GM13977 (cell line): ENCODE measurements around the gene INPP5D.

Source experiments
- DNase-seq: peaks from one replicate; pipeline ENCODE4 v3.0.0; 2012; ENCODE audit warnings: low spot score
- CTCF ChIP-seq: IDR thresholded peaks from 2 replicates; pipeline ENCODE4 v1.5.1; 2012; ENCODE audit warnings: mild to moderate bottlenecking, control low read depth; ENCODE audit not compliant: insufficient read depth; ENCODE audit errors: extremely low read depth, missing control alignments
- in situ Hi-C: fragments of 300-500 bp; cut with MboI; formaldehyde crosslinking; loops from one replicate; pipeline ENCODE4 v1.12.0; 2022; ENCODE audit warnings: low sequenced_read_pairs, low pct_unique_long_range_greater_than_20kb, mixed read lengths, inconsistent platforms; ENCODE audit not compliant: unreplicated experiment

The INPP5D gene

GRCh38 chr2:233032551-233033320 lies 27.4 kb upstream of the INPP5D start, which contains the start of gene NEU2:
Gene NEU2, plus strand, starts transcription at chr2:233032672. Its CDS starts 0 bp downstream, at chr2:233032672.
- TF ChIP-seq CTCF: no peak
- in situ Hi-C loops: loop anchor here (25.0 kb wide), 1 partner anchor 170 kb away; the partner anchor contains the start of gene SNORC
- DNase-seq: no peak

- TF ChIP-seq CTCF: no peak
- in situ Hi-C loops: loop anchor here (25.0 kb wide), 1 partner anchor 171 kb away; the partner anchor contains the start of gene SNORC
- DNase-seq: no peak
Observed at GRCh38 chr2:233033672-233034071, 26.5 kb upstream of the INPP5D start.

- in situ Hi-C loops: loop anchor here (25.0 kb wide), 1 partner anchor 172 kb away; the partner anchor contains the start of gene SNORC
- DNase-seq: no peak
- TF ChIP-seq CTCF: no peak
Observed at GRCh38 chr2:233034091-233034882, 25.9 kb upstream of the INPP5D start.

- in situ Hi-C loops: loop anchor here (25.0 kb wide), 1 partner anchor 173 kb away; the partner anchor contains the start of gene SNORC
- no peak for DNase-seq
- TF ChIP-seq CTCF: no peak
Observed at GRCh38 chr2:233035426-233036161, 24.5 kb upstream of the INPP5D start.

GRCh38 chr2:233036162-233036838 lies 23.8 kb upstream of the INPP5D start:
- in situ Hi-C loops: loop anchor here (25.0 kb wide), 1 partner anchor 174 kb away; the partner anchor contains the start of gene SNORC
- no peak for DNase-seq
- TF ChIP-seq CTCF: no peak

- no peak for DNase-seq
- in situ Hi-C loops: loop anchor here (25.0 kb wide), 1 partner anchor 175 kb away; the partner anchor contains the start of gene SNORC
Observed at GRCh38 chr2:233037078-233037477, 23.1 kb upstream of the INPP5D start.

More at GRCh38 chr2:233037078-233037477, 23.1 kb upstream of the INPP5D start:
- no peak for TF ChIP-seq CTCF
